CD4-positive, alpha-beta memory T cell (primary cell): Measurements from ENCODE around the gene GOLIM4. TPM values are rescaled to one million over a fixed set of nuclear protein-coding genes. Genes with fewer than 3 reads are reported as not detected.

Experiments
- CTCF ChIA-PET: fragments of 350-600 bp; sonication (Branson Sonifier 250); formaldehyde crosslinking; loops from one replicate; lab custom pipeline; 2021; ENCODE audit warnings: inconsistent platforms; ENCODE audit not compliant: partially characterized antibody; lab: Charles Lee
- POLR2A ChIA-PET: fragments of 350-600 bp; sonication (Branson Sonifier 250); formaldehyde crosslinking; loops from one replicate; lab custom pipeline; 2021; ENCODE audit not compliant: partially characterized antibody; lab: Charles Lee
- DNase-seq, 5 donors: peaks; one replicate each; pipeline versions ENCODE4 v3.0.0 to v3.0.0-alpha.2; 2020 to 2022; ENCODE audit warnings: mixed read lengths in 1 of 5
- H3K27ac ChIP-seq: one replicate; pipeline ENCODE4 v1.7.0; 2013; ENCODE audit warnings: low read depth, low read length
- H3K27me3 ChIP-seq: 2 replicates; pipeline ENCODE4 v1.7.0; 2013; ENCODE audit warnings: mild to moderate bottlenecking, low read length, moderate library complexity; ENCODE audit not compliant: insufficient read depth
- H3K36me3 ChIP-seq: 2 replicates; pipeline ENCODE4 v1.7.0; 2013; ENCODE audit warnings: mild to moderate bottlenecking, low read length, moderate library complexity; ENCODE audit not compliant: insufficient read depth
- H3K4me1 ChIP-seq: 2 replicates; pipeline ENCODE4 v1.7.0; 2013; ENCODE audit warnings: mild to moderate bottlenecking, low read length, moderate library complexity; ENCODE audit not compliant: insufficient read depth
- H3K4me3 ChIP-seq, 2 donors: one replicate each; pipeline ENCODE4 v1.7.0; 2013; ENCODE audit warnings: low read length in 2 of 2, mild to moderate bottlenecking in 1 of 2
- H3K9me3 ChIP-seq, 2 donors: one replicate each; pipeline ENCODE4 v1.7.0; 2013; ENCODE audit warnings: low read length in 2 of 2, control low read depth in 1 of 2; ENCODE audit not compliant: control insufficient read depth in 1 of 2
- H3K27ac Mint-ChIP-seq, 7 donors: one replicate each; pipeline ENCODE4 v1.8.0; 2020 to 2021; ENCODE audit warnings: mixed read lengths in 7 of 7, mild to moderate bottlenecking in 6 of 7, inconsistent platforms in 3 of 7, moderate library complexity in 3 of 7
- H3K27me3 Mint-ChIP-seq, 2 donors: one replicate each; pipeline ENCODE4 v1.8.0; 2020 to 2021; ENCODE audit warnings: mixed read lengths in 2 of 2
- H3K36me3 Mint-ChIP-seq, 2 donors: one replicate each; pipeline ENCODE4 v1.8.0; 2020 to 2021; ENCODE audit warnings: mixed read lengths in 2 of 2, inconsistent platforms in 1 of 2, mild to moderate bottlenecking in 1 of 2
- H3K4me1 Mint-ChIP-seq, 4 donors: one replicate each; pipeline ENCODE4 v1.8.0; 2020 to 2021; ENCODE audit warnings: mixed read lengths in 4 of 4, mild to moderate bottlenecking in 1 of 4
- H3K4me3 Mint-ChIP-seq, 8 donors: one replicate each; pipeline ENCODE4 v1.8.0; 2020 to 2021; ENCODE audit warnings: mixed read lengths in 8 of 8, mild to moderate bottlenecking in 7 of 8, moderate library complexity in 6 of 8, inconsistent platforms in 3 of 8
- H3K9me3 Mint-ChIP-seq, 8 donors: one replicate each; pipeline ENCODE4 v1.8.0; 2020 to 2021; ENCODE audit warnings: mixed read lengths in 8 of 8, mild to moderate bottlenecking in 5 of 8, inconsistent platforms in 3 of 8, moderate library complexity in 1 of 8
- intact Hi-C: fragments of 100-400 bp; cut with micrococcal nuclease; formaldehyde crosslinking; loops from one replicate; pipeline ENCODE4 v1.15.1; 2023
- polyA plus RNA-seq, 2 donors: library from polyadenylated mRNA; unstranded; fragments of 300-500 nt; fragmentation: Illumina TruSeq; gene quantifications; one replicate each; pipeline ENCODE4 v1.2.3, GENCODE V29; 2021
- total RNA-seq, 2 experiments: library from RNA; stranded (reverse); gene quantifications; one replicate each; pipeline ENCODE4 v1.2.3, GENCODE V29; 2021

Gene GOLIM4
- total and polyA plus RNA-seq, 4 experiments from 2014 or later = 0.25 to 0.52 (median 0.47) TPM

GRCh38 chr3:168072323-168072650, 23.4 kb downstream of the GOLIM4 start:
- POLR2A ChIA-PET = no interaction called here
- Mint-ChIP-seq H3K27ac (no peak overlapping the region), H3K36me3 (no peaks in the 10 kb centered on the region), H3K9me3 (peaks cover 0 to 3% (median 0%) of the 10 kb centered on the region in 8 donors), H3K27me3 (no peaks in the 10 kb centered on the region), H3K4me3 (no peak overlapping the region), H3K4me1 (no peaks in the 10 kb centered on the region)
- H3K27me3 ChIP-seq = no peaks in the 10 kb centered on the region
- no peak for DNase-seq
- no peaks in the 10 kb centered on the region for H3K36me3 ChIP-seq
- intact Hi-C loops = no loop called here
- CTCF ChIA-PET = no interaction called here
- H3K4me1 ChIP-seq = no peaks in the 10 kb centered on the region
- H3K9me3 ChIP-seq = no peaks in the 10 kb centered on the region
- H3K4me3 ChIP-seq = no peak overlapping the region
- no peak overlapping the region for H3K27ac ChIP-seq

DNA sequence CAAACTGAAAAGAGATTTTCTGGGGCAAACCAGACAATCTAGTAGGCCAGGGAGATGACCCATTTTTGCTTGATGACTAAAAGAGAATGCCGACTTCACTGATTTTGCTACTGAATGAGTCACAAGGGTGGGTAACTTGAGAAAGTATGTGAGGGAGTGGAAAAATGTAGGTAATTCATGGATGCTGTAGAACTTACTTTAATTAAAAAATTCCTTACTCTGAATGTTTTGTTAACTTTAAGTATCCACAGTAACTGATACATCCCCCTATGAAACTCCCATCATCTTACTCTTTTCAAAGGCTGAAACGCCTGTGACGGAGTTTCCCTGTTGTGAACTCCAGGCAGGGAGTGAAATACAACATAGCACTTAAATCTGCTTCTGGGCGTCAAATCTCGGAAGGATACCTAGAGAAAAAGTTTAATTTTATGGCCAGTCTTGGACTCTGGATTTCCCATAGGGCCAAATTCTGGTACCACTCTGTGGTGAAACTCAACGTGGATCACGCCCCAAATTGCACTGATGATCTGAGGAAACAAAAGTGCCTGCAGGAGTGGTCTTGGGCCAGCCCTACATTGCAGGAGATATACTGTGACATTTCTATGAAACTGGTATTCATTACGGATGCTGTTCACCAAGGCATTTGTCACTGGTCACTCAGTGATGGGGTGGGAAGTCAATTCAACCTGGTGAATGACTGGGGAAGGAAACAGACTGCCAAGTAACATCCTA, 24.0 kb downstream of the GOLIM4 start:
- Histone ChIP-seq H3K4me1 (no peaks in the 10 kb centered on the region), H3K4me3 (no peak overlapping the region), H3K36me3 (no peaks in the 10 kb centered on the region), H3K27ac (no peak overlapping the region), H3K27me3 (no peaks in the 10 kb centered on the region), H3K9me3 (no peaks in the 10 kb centered on the region)
- H3K4me3 Mint-ChIP-seq = no peak overlapping the region
- H3K27me3 Mint-ChIP-seq = no peaks in the 10 kb centered on the region
- intact Hi-C loops = no loop called here
- no peaks in the 10 kb centered on the region for H3K4me1 Mint-ChIP-seq
- no peak overlapping the region for H3K27ac Mint-ChIP-seq
- peaks cover 0 to 3% (median 0%) of the 10 kb centered on the region in 8 donors for H3K9me3 Mint-ChIP-seq
- CTCF ChIA-PET = no interaction called here
- no peak for DNase-seq
- POLR2A ChIA-PET = no interaction called here
- no peaks in the 10 kb centered on the region for H3K36me3 Mint-ChIP-seq

DNA sequence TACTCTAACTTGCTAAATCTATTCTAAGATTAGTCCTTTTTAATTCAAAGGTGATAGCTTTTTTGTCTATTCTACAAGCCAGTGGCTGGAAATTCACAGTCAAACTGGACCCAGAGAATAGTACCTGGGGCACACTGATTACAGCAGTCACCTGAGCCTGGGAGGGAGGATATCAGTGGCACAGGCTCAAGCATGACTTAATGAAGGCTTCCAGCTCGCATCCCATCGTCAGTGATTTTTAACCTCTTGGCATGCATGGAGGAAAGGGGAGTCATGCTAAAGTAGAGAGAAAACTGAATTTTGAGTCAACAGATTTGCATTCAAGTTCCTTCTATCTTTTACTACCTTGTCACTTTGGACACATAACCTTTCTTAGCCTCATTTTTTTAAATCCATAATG, 24.8 kb downstream of the GOLIM4 start:
- Mint-ChIP-seq H3K27me3 (no peaks in the 10 kb centered on the region), H3K36me3 (no peaks in the 10 kb centered on the region), H3K9me3 (peaks cover 0 to 3% (median 0%) of the 10 kb centered on the region in 8 donors), H3K27ac (no peak overlapping the region), H3K4me3 (no peak overlapping the region), H3K4me1 (no peaks in the 10 kb centered on the region)
- DNase-seq = no peak
- Histone ChIP-seq H3K27ac (no peak overlapping the region), H3K4me3 (no peak overlapping the region), H3K27me3 (no peaks in the 10 kb centered on the region), H3K4me1 (no peaks in the 10 kb centered on the region), H3K36me3 (no peaks in the 10 kb centered on the region), H3K9me3 (no peaks in the 10 kb centered on the region)
- CTCF ChIA-PET = no interaction called here
- intact Hi-C loops = no loop called here
- POLR2A ChIA-PET = no interaction called here

DNA sequence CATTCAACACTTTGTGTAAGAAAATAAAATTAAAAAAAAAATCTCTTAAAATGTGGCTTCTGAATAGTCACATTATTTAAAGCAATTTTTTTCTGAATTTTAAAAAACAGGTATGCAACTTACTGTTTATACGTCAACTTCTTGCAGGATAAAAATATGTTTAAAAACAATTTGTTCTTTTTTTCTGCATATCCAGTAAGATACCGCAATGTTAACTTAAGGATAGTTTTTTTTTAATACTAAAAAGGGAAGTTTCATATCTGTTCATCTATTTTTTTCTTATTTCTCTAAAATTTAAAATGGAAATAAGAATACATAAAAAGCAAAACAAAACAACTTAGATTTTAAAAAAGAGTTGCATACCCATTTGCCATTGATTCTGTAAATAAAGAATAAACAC, 27.4 kb downstream of the GOLIM4 start:
- no peaks in the 10 kb centered on the region for H3K36me3 Mint-ChIP-seq
- intact Hi-C loops = no loop called here
- Histone ChIP-seq H3K36me3 (no peaks in the 10 kb centered on the region), H3K9me3 (no peaks in the 10 kb centered on the region), H3K27me3 (no peaks in the 10 kb centered on the region), H3K27ac (no peak overlapping the region), H3K4me3 (no peak overlapping the region), H3K4me1 (no peaks in the 10 kb centered on the region)
- ChIA-PET CTCF (no interaction called here), POLR2A (no interaction called here)
- no peaks in the 10 kb centered on the region for H3K27me3 Mint-ChIP-seq
- H3K9me3 Mint-ChIP-seq = no peaks in the 10 kb centered on the region
- no peak for DNase-seq
- no peaks in the 10 kb centered on the region for H3K4me1 Mint-ChIP-seq
- H3K27ac Mint-ChIP-seq = no peak overlapping the region
- H3K4me3 Mint-ChIP-seq = no peak overlapping the region

DNA sequence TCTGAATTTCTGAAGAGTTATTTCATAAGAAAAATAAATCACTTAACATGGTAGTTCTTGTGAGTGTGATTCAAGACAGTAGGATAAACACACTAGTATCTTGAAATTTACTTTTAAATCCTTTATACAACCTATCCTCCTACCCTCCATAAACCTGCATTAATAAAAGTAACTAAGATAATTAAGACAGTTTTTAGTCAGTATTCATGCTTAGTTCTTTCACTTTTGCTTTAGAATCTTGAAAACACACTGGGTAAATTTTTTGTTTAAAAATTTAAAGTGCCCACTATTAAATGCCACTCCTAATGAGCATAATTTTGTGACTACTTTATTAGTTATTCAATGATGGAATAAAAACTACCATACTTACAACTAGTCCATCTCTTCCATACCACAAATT, 28.8 kb downstream of the GOLIM4 start:
- Histone ChIP-seq H3K4me3 (no peak overlapping the region), H3K36me3 (no peaks in the 10 kb centered on the region), H3K4me1 (no peaks in the 10 kb centered on the region), H3K27ac (no peak overlapping the region), H3K9me3 (no peaks in the 10 kb centered on the region), H3K27me3 (no peaks in the 10 kb centered on the region)
- Mint-ChIP-seq H3K4me1 (no peaks in the 10 kb centered on the region), H3K27ac (no peak overlapping the region), H3K27me3 (peaks cover 0 to 3% of the 10 kb centered on the region in 2 donors), H3K9me3 (no peaks in the 10 kb centered on the region), H3K4me3 (no peak overlapping the region), H3K36me3 (no peaks in the 10 kb centered on the region)
- DNase-seq = no peak
- ChIA-PET CTCF (no interaction called here), POLR2A (no interaction called here)
- intact Hi-C loops = no loop called here

GRCh38 chr3:168065569-168065968, 30.2 kb downstream of the GOLIM4 start:
- peaks cover 0 to 3% of the 10 kb centered on the region in 2 donors for H3K27me3 Mint-ChIP-seq
- ChIA-PET POLR2A (no interaction called here), CTCF (no interaction called here)
- DNase-seq = no peak
- peaks cover 0 to 3% (median 0%) of the 10 kb centered on the region in 4 donors for H3K4me1 Mint-ChIP-seq
- H3K27ac Mint-ChIP-seq = no peak overlapping the region
- Histone ChIP-seq H3K4me3 (no peak overlapping the region), H3K4me1 (no peaks in the 10 kb centered on the region), H3K36me3 (no peaks in the 10 kb centered on the region), H3K9me3 (no peaks in the 10 kb centered on the region), H3K27ac (no peak overlapping the region), H3K27me3 (no peaks in the 10 kb centered on the region)
- no peak overlapping the region for H3K4me3 Mint-ChIP-seq
- no peaks in the 10 kb centered on the region for H3K9me3 Mint-ChIP-seq
- intact Hi-C loops = no loop called here
- H3K36me3 Mint-ChIP-seq = no peaks in the 10 kb centered on the region

- Histone ChIP-seq H3K4me3 (no peak overlapping the region), H3K27ac (no peak overlapping the region), H3K9me3 (no peaks in the 10 kb centered on the region), H3K4me1 (no peaks in the 10 kb centered on the region), H3K27me3 (no peaks in the 10 kb centered on the region), H3K36me3 (no peaks in the 10 kb centered on the region)
- Mint-ChIP-seq H3K4me3 (no peak overlapping the region), H3K9me3 (no peaks in the 10 kb centered on the region), H3K27ac (no peak overlapping the region), H3K36me3 (no peaks in the 10 kb centered on the region), H3K4me1 (peaks cover 0 to 3% (median 0%) of the 10 kb centered on the region in 4 donors), H3K27me3 (peaks cover 0 to 3% of the 10 kb centered on the region in 2 donors)
- POLR2A ChIA-PET = no interaction called here
- CTCF ChIA-PET = no interaction called here
- no peak for DNase-seq
- intact Hi-C loops = no loop called here
These were observed 32.6 kb downstream of the GOLIM4 start for GRCh38 chr3:168063122-168063521.
